Breast epithelium (tissue), 3 donors: Measurements from ENCODE around the gene METTL17.

Experiments
- POLR2A ChIP-seq: fragments of 450-650 bp; IDR thresholded peaks from one replicate; pipeline ENCODE4 v1.6.1; 2016; ENCODE audit warnings: antibody characterized with exemption, mild to moderate bottlenecking, moderate library complexity
- POLR2AphosphoS5 ChIP-seq, 3 donors: sonication (generic); formaldehyde crosslinking; IDR thresholded peaks; one replicate each; pipeline ENCODE4 v1.6.1; 2017; ENCODE audit warnings: antibody characterized with exemption in 3 of 3
- TF ChIP-seq, protein P1 (sequence below), 3 donors: fragments of 450-650 bp; IDR thresholded peaks; one replicate each; pipeline ENCODE4 v1.5.1; 2016 to 2017; ENCODE audit warnings: antibody characterized with exemption in 3 of 3, mild to moderate bottlenecking in 3 of 3, moderate library complexity in 3 of 3

DNA sequence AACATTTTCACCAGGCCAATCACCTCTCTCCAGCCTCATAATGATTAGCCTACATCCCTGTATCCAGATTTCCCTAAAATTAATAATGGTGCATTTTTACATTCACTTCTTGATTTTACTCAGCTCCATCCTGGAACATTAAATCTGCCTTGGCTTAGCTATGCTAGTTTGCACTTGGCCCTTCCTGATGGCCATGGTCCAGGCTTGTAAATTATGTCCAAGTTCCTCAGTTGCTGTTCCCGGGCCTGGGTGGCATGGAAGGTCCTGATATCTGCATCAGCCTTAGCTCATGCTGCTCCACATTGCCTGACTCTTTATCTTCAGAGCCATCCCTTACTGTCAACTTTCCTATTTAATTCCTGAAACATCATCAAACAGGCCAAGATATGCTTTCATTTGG, 11.1 kb upstream of the METTL17 start:
- TF ChIP-seq, protein P1, sequence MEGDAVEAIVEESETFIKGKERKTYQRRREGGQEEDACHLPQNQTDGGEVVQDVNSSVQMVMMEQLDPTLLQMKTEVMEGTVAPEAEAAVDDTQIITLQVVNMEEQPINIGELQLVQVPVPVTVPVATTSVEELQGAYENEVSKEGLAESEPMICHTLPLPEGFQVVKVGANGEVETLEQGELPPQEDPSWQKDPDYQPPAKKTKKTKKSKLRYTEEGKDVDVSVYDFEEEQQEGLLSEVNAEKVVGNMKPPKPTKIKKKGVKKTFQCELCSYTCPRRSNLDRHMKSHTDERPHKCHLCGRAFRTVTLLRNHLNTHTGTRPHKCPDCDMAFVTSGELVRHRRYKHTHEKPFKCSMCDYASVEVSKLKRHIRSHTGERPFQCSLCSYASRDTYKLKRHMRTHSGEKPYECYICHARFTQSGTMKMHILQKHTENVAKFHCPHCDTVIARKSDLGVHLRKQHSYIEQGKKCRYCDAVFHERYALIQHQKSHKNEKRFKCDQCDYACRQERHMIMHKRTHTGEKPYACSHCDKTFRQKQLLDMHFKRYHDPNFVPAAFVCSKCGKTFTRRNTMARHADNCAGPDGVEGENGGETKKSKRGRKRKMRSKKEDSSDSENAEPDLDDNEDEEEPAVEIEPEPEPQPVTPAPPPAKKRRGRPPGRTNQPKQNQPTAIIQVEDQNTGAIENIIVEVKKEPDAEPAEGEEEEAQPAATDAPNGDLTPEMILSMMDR (IDR thresholded peaks at IDR 0.05), result no peak
- TF ChIP-seq POLR2A, result no peak
- no peak for TF ChIP-seq POLR2AphosphoS5 (IDR thresholded peaks at IDR 0.05)
